ENCODE measurements around the gene NLRP9.

Gene NLRP9

DNA sequence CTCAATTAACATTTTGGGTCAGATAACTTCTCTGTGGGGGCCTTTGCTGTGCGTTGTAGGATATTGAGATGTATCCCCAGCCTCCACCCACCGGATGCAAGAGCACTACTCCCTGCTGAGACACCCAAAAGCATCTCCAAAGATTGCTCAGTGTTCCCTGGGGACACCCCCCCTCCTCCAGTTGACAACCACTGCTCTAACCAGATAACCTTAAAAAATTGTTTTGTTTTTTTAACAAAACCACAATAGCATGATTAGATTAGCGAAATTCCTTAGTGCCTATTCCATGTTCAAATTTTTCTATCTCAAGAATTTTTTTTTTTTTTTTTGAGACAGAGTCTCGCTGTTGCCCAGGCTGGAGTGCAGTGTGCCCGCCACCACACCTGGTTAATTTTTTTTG lies 65.8 kb downstream of the NLRP9 start:
- DNase-seq = no peak

- no peak for DNase-seq
These were observed 67.2 kb downstream of the NLRP9 start for GRCh38 chr19:55671054-55671378.

- DNase-seq = no peak
These were observed 67.7 kb downstream of the NLRP9 start for GRCh38 chr19:55670280-55671053.

DNA sequence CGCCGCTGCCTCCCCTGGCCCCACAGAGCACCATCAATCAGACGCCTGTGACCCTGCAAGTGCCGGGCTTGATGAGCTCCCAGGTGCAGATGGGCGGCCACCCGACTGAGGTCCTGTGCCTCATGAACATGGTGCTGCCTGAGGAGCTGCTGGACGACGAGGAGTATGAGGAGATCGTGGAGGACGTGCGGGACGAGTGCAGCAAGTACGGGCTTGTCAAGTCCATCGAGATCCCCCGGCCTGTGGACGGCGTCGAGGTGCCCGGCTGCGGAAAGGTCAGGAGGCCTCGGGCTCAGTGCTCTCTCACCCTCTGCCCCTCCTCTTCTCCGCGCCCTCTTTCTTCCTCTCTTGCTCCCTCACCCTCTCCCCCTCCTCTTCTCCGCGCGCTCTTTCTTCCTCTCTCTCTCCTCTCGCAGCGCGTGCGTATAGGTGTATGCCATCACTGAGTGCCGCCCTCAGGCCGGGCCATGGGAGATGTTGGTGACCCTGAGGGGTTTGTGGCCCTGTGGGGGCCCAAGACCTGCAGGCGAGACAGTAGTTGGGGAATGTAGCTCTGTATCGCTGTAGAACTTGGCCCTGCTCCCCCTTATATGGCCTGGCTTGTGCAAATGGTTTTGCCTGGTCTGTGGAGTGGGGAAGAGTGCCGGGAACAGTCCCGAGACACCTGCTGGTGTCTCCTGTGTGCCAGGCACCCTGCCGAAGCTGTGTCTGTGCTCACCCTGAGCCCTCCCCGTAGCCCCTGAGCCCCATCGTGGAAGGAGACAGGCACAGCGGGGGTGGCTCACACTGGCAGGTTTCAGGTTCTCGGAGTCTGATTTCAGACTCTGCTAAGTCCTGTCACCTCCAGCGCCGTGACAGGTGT lies 68.6 kb downstream of the NLRP9 start:
- no peak for DNase-seq

GRCh38 chr19:55668603-55669348 lies 69.4 kb downstream of the NLRP9 start:
- DNase-seq = no peak

DNA sequence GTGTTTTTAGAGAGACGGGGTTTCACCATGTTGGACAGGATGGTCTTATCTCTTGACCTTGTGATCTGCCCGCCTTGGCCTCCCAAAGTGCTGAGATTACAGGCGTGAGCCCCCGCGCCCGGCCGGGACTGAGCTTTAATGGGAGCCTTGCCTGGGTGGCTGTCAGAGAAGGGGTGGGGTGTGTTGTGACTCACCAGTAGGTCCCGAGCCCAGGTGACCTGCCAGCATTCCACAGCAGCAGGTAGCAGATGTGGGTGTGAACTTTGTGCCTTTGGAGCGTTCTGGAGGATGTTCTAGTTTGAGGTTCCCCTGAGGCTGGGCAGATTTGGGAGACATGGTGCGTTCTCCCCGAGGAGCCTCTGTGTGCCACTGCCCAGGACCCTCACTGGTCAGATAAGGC lies 70.2 kb downstream of the NLRP9 start:
- DNase-seq = no peak

GRCh38 chr19:55667511-55667910 lies 70.7 kb downstream of the NLRP9 start:
- no peak for DNase-seq

DNA sequence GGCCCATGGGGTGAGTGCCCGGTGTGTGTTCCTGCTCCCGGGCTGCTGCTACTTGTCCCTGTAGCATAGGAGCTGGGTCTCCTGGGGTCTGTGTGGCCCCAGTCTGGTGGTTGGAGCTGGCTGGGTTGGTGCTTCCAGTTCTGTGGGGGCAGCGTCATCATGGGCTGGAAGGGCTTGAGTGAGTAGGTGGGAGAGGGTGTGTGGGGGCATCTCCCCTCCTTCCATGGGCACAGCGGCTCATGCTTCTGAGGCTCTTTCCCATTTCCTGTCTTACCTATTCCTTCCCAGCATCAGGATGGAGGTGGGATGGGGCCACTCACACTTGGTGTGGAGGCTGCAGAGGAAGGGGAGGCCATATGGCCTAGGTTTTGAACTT lies 71.2 kb downstream of the NLRP9 start:
- no peak for DNase-seq

DNA sequence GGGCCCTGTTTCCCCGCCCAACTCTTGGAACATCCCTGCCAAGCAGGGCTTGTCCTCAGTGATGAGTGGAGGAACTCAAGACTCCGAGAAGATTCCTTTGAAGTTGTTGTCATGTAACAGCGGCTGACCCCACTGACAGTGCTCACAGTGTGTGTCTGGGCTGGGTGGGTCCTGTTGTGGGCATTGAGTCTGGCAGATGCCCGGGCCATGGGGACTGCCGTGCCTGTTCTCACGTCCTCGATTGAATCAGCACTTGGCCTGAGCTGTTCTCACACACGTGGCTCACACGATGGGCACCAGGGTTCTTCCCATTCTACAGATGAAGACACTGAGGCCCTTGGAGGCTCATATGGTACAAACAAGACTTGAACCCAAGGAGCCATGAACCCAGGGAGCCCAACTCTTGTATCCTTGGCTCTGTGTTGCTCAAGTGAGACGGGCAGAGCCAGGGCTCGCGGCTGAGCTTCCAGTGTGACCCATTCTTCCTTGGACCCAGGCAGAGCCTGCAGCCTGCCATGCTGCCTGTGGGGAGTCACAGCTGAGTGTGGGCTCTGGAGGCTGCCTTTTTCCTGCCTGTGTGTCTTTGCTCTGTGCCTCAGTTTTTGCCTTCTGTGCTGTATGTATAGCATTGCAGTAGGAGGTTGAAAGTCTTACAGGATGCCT lies 71.7 kb downstream of the NLRP9 start:
- no peak for DNase-seq

DNA sequence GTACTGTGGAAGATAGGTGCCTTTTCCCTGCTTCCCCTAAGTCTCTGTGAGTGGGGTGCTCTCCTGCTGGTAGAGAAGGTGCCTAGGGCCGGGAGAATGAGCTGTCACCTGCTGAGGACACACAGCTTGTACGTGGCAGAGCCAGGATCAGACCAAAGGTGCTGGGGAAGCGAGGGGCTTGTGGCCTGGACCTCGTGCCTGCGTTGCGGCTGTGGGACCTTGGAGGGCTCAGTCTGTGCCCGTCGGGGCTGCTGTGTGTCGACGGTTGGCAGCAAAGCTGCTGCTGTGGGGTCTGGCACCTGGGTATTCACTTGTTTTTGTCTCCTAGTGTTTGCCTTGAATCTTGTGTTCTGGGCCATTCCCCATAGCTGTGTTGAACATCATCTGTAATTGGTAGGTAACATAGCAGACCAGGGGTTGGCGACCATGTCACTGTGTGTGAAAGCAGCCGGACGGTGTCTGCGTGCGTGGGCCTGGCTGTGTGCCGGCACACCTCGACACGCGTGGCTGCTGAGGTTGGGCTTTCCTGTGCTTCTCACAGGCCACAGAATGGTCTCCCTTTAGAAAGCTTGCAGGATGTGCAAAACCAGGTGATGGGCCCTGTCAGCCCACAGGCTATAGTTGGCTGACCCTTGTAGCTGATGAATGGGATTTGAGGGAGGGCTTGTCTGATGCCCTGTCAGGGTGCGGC lies 74.2 kb downstream of the NLRP9 start:
- DNase-seq = no peak

DNA sequence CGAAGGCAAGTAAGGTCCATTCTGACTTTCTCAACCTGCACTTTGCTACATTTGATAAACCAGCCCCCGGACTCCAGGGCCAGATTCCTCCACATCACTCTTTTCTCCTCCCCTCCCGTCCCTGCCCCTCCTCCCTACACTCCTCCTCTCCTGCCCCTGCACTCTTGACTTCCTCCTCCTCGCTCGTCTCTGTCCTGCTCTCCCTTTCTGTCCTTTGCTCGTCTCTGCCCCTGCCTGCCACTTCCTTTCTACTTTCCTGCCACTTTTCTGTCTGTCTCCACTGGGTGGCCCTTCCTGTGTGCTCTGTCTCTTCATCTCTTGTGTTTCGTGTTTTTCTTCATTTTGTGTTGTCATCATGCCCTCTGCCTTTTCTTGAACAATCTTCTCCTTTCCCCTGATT lies 76.4 kb downstream of the NLRP9 start:
- no peak for DNase-seq

DNA sequence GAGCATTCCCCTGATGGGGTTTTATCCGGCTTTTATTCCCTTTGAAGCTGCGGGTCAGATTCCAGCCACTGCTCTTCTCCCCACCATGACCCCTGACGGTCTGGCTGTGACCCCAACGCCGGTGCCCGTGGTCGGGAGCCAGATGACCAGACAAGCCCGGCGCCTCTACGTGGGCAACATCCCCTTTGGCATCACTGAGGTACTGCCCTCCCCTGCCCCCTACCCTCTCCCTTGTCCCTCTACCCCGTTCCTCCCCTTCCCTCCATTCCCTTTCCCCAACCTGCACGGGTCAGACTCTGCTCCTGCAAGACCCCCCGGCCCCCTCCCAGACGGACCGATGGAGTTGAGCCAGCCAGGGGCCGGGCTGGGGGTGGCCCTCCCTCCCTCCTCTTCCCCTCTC lies 77.2 kb downstream of the NLRP9 start:
- no peak for DNase-seq

DNA sequence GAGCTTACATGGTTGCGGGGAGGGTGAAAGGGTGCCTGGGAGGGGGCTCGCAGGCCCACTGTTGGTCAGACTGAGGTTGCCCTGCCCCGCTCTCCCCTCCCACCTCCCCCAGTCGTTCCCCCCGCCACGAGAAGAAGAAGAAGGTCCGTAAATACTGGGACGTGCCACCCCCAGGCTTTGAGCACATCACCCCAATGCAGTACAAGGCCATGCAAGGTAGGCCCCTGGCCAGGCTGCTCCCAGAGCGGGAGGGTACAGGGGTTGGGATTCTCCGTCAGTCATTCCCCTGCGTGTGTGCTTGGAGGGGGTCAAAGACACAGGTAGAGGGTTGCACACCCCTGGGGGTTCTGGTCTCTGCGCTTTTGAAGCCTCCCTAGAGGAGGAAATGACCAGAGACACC lies 77.8 kb downstream of the NLRP9 start:
- no peak for DNase-seq

- no peak for DNase-seq
These were observed 78.4 kb downstream of the NLRP9 start for GRCh38 chr19:55659822-55660221.

DNA sequence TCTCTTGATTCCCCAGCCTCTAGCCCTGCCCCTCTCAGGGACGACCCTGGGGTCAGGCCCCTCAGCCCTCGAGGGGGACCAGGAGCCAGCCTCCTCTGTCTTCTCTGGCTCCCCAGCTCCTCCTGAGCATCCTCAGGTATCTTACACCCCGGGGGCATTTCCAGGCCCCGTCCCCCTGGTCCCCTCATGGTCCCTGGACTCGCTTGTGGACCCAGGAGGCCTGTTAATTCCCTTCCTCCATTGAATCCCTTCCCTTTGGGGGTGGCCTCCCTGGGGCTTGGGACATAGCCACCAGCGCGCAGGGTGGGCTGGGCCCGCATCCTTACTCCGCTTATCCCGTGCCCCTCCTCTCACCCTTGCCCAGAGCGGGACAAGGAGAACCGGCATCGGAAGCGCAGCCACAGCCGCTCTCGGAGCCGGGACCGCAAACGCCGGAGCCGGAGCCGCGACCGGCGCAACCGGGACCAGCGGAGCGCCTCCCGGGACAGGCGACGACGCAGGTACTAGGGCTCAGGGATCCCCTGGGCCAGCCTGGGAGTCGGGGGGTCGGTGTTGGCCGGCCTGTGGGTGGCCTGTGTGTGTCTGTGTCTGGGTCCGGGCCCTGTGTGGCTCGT lies 79.2 kb downstream of the NLRP9 start:
- no peak for DNase-seq
